HL-60 (cell line): ENCODE measurements around the gene CD300LF.

ENCODE experiments used
- DNase-seq, 2 experiments: peaks; one replicate each; pipeline ENCODE4 v3.0.0-alpha.2; 2010 to 2020; ENCODE audit warnings: low read depth in 1 of 2, low spot score in 1 of 2
- H3K27ac ChIP-seq: fragments of 250-450 bp; sonication (Bioruptor Pico); replicated peaks from 2 replicates; pipeline ENCODE4 v1.5.1; 2020; ENCODE audit warnings: mild to moderate bottlenecking, moderate library complexity
- H3K27me3 ChIP-seq: fragments of 250-450 bp; sonication (Bioruptor Pico); 2 replicates; pipeline ENCODE4 v1.5.1; 2021; ENCODE audit warnings: mild to moderate bottlenecking, moderate library complexity; ENCODE audit not compliant: insufficient read depth, poor library complexity, severe bottlenecking
- H3K4me3 ChIP-seq: replicated peaks from 2 replicates; pipeline ENCODE4 v1.5.1; 2011; ENCODE audit warnings: mild to moderate bottlenecking, control low read depth, low read length; ENCODE audit not compliant: insufficient read depth
- CTCF ChIP-seq: IDR thresholded peaks from one replicate; pipeline ENCODE4 v1.5.1; 2011; ENCODE audit warnings: low read length, control low read depth, inconsistent platforms; ENCODE audit not compliant: insufficient read depth
- GABPA ChIP-seq: IDR thresholded peaks from 2 replicates; pipeline ENCODE4 v1.6.1; 2012; ENCODE audit warnings: low read depth
- POLR2AphosphoS5 ChIP-seq: IDR thresholded peaks from 2 replicates; pipeline ENCODE4 v1.6.1; 2012; ENCODE audit warnings: low read depth
- SPI1 ChIP-seq: IDR thresholded peaks from 2 replicates; pipeline ENCODE4 v1.6.1; 2012; ENCODE audit warnings: low read depth, mild to moderate bottlenecking, borderline replicate concordance
- microRNA-seq: library from miRNA; unstranded; fragments of <30 nt; microRNA quantifications from one replicate; pipeline ENCODE4, GENCODE V29; 2018
- TF ChIP-seq, protein P1 (sequence below): IDR thresholded peaks from 2 replicates; pipeline ENCODE4 v1.6.1; 2012; ENCODE audit warnings: low read depth; ENCODE audit not compliant: insufficient replicate concordance

The CD300LF gene

DNA sequence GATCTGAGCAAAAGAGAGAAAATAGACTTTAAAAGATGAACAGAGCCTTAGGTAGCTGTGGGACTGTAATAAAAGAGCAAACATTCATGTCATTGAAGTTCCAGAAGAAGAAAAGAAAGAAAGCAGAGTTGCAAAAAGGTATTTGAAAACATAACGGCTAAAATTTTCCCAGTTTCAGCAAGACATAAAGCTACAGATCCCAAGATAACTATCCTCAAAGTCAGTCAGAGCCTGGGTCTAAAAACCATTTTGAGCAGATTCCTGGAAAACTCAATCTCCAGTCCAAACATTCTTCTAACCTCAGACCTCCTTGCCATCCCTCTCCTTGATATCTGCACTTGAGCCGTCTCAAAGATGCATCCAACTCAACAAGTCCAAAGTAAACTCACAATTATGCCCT, 68.3 kb downstream of the CD300LF start:
- Histone ChIP-seq H3K27me3 (peaks cover 10% of the 10 kb centered on the region), H3K27ac (no peak overlapping the region), H3K4me3 (no peak overlapping the region)
- DNase-seq: no peak
- TF ChIP-seq, protein P1, sequence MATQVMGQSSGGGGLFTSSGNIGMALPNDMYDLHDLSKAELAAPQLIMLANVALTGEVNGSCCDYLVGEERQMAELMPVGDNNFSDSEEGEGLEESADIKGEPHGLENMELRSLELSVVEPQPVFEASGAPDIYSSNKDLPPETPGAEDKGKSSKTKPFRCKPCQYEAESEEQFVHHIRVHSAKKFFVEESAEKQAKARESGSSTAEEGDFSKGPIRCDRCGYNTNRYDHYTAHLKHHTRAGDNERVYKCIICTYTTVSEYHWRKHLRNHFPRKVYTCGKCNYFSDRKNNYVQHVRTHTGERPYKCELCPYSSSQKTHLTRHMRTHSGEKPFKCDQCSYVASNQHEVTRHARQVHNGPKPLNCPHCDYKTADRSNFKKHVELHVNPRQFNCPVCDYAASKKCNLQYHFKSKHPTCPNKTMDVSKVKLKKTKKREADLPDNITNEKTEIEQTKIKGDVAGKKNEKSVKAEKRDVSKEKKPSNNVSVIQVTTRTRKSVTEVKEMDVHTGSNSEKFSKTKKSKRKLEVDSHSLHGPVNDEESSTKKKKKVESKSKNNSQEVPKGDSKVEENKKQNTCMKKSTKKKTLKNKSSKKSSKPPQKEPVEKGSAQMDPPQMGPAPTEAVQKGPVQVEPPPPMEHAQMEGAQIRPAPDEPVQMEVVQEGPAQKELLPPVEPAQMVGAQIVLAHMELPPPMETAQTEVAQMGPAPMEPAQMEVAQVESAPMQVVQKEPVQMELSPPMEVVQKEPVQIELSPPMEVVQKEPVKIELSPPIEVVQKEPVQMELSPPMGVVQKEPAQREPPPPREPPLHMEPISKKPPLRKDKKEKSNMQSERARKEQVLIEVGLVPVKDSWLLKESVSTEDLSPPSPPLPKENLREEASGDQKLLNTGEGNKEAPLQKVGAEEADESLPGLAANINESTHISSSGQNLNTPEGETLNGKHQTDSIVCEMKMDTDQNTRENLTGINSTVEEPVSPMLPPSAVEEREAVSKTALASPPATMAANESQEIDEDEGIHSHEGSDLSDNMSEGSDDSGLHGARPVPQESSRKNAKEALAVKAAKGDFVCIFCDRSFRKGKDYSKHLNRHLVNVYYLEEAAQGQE: no peak
- TF ChIP-seq POLR2AphosphoS5 (no peak), GABPA (no peak), SPI1 (no peak), CTCF (no peak)

Small RNA genes within 50 kb of the gene (microRNA-seq; reads per million reads assigned to microRNA genes)
- gene MIR3615: 27.7 reads per million, percentile 51 among the genes with 10 or more reads in this experiment
